SK-N-SH treated with all-trans-retinoic acid at 6 μM for 48 hours (cell line): ENCODE measurements around the gene ST3GAL3.

Experiments used
- ATAC-seq: fragments of 200-7000 bp; cut with Tn5 transposase; 3 replicates; pipeline ENCODE4 v1.9.1; 2020; ENCODE audit warnings: mild to moderate bottlenecking, moderate library complexity
- ARNTL ChIP-seq: fragments of 450-650 bp; formaldehyde crosslinking; IDR thresholded peaks from 2 replicates; pipeline ENCODE4 v1.5.0; 2020; ENCODE audit warnings: low read depth, mild to moderate bottlenecking, moderate library complexity, borderline replicate concordance
- BACH2 ChIP-seq: fragments of 250-450 bp; sonication (Bioruptor Pico); IDR thresholded peaks from 2 replicates; pipeline ENCODE4 v1.9.0; 2021; ENCODE audit warnings: mild to moderate bottlenecking, borderline replicate concordance
- CREB5 ChIP-seq: fragments of 250-450 bp; sonication (Bioruptor Pico); IDR thresholded peaks from 2 replicates; pipeline ENCODE4 v1.5.1; 2020; ENCODE audit warnings: low read depth, mild to moderate bottlenecking, moderate library complexity
- CSDC2 ChIP-seq: fragments of 250-450 bp; sonication (Bioruptor Pico); IDR thresholded peaks from 2 replicates; pipeline ENCODE4 v1.5.0; 2020; ENCODE audit warnings: mild to moderate bottlenecking, moderate library complexity
- CSRNP3 ChIP-seq: fragments of 250-450 bp; sonication (Bioruptor Pico); IDR thresholded peaks from 2 replicates; pipeline ENCODE4 v1.5.1; 2021; ENCODE audit warnings: mild to moderate bottlenecking, moderate library complexity
- ESRRG ChIP-seq: fragments of 250-450 bp; sonication (Bioruptor Pico); IDR thresholded peaks from 2 replicates; pipeline ENCODE4 v1.6.1; 2021; ENCODE audit warnings: mild to moderate bottlenecking
- GLIS3 ChIP-seq: fragments of 250-450 bp; sonication (Bioruptor Pico); IDR thresholded peaks from 2 replicates; pipeline ENCODE4 v1.5.0; 2020; ENCODE audit warnings: mild to moderate bottlenecking, moderate library complexity
- ISL1 ChIP-seq: fragments of 250-450 bp; sonication (Bioruptor Pico); IDR thresholded peaks from 2 replicates; pipeline ENCODE4 v2.1.2; 2022; ENCODE audit warnings: mild to moderate bottlenecking, moderate library complexity
- OSR1 ChIP-seq: fragments of 250-450 bp; sonication (Bioruptor Pico); IDR thresholded peaks from 2 replicates; pipeline ENCODE4 v1.8.0; 2022; ENCODE audit warnings: moderate library complexity, mild to moderate bottlenecking, inconsistent platforms
- PATZ1 ChIP-seq: fragments of 250-450 bp; sonication (Bioruptor Pico); IDR thresholded peaks from 2 replicates; pipeline ENCODE4 v1.8.0; 2020; ENCODE audit warnings: mild to moderate bottlenecking, moderate library complexity, borderline replicate concordance
- POU6F1 ChIP-seq: fragments of 250-450 bp; sonication (Bioruptor Pico); IDR thresholded peaks from 2 replicates; pipeline ENCODE4 v1.8.0; 2021; ENCODE audit warnings: low read depth, mild to moderate bottlenecking, moderate library complexity, borderline replicate concordance
- PPARA ChIP-seq: fragments of 250-450 bp; sonication (Bioruptor Pico); IDR thresholded peaks from 2 replicates; pipeline ENCODE4 v1.5.0; 2020; ENCODE audit warnings: mild to moderate bottlenecking, borderline replicate concordance
- RARB ChIP-seq: fragments of 250-450 bp; sonication (Bioruptor Pico); IDR thresholded peaks from 2 replicates; pipeline ENCODE4 v1.8.0; 2021; ENCODE audit warnings: mild to moderate bottlenecking, moderate library complexity
- SNAI2 ChIP-seq: fragments of 250-450 bp; sonication (Bioruptor Pico); IDR thresholded peaks from 2 replicates; pipeline ENCODE4 v1.5.0; 2020; ENCODE audit warnings: mild to moderate bottlenecking, moderate library complexity
- TCF4 ChIP-seq: fragments of 250-450 bp; sonication (Bioruptor Pico); IDR thresholded peaks from 2 replicates; pipeline ENCODE4 v1.8.0; 2021; ENCODE audit warnings: mild to moderate bottlenecking, moderate library complexity, borderline replicate concordance
- TOX ChIP-seq: fragments of 250-450 bp; sonication (Bioruptor Pico); IDR thresholded peaks from 2 replicates; pipeline ENCODE4 v1.8.0; 2021; ENCODE audit warnings: mild to moderate bottlenecking, moderate library complexity, borderline replicate concordance
- ZC3H10 ChIP-seq: fragments of 250-450 bp; sonication (Bioruptor Pico); IDR thresholded peaks from 2 replicates; pipeline ENCODE4 v1.5.1; 2021; ENCODE audit warnings: mild to moderate bottlenecking, moderate library complexity
- ZFP3 ChIP-seq: fragments of 250-450 bp; sonication (Bioruptor Pico); IDR thresholded peaks from 2 replicates; pipeline ENCODE4 v1.5.0; 2020; ENCODE audit warnings: mild to moderate bottlenecking, moderate library complexity
- ZFP30 ChIP-seq: fragments of 450-650 bp; formaldehyde crosslinking; IDR thresholded peaks from 2 replicates; pipeline ENCODE4 v1.5.0; 2022; ENCODE audit warnings: mild to moderate bottlenecking, moderate library complexity
- ZNF70 ChIP-seq: fragments of 450-650 bp; formaldehyde crosslinking; IDR thresholded peaks from 2 replicates; pipeline ENCODE4 v1.5.0; 2020; ENCODE audit warnings: mild to moderate bottlenecking, moderate library complexity
- ZNF8 ChIP-seq: fragments of 450-650 bp; formaldehyde crosslinking; IDR thresholded peaks from 2 replicates; pipeline ENCODE4 v1.5.0; 2020; ENCODE audit warnings: mild to moderate bottlenecking, moderate library complexity

The ST3GAL3 gene

GRCh38 chr1:43870306-43870705, 163.0 kb downstream of the ST3GAL3 start:
- no peak for ATAC-seq
- no peak for TF ChIP-seq ZNF8
- TF ChIP-seq ARNTL (CRISPR knock-in tag), result no peak
- no peak for TF ChIP-seq PATZ1
- no peak for TF ChIP-seq TCF4 (CRISPR knock-in tag)
- no peak for TF ChIP-seq GLIS3 (CRISPR knock-in tag)
- TF ChIP-seq POU6F1 (CRISPR knock-in tag), result no peak

GRCh38 chr1:43871181-43871910, 164.0 kb downstream of the ST3GAL3 start:
- ATAC-seq, result no peak
- no peak for TF ChIP-seq ESRRG (CRISPR knock-in tag)
- TF ChIP-seq OSR1 (CRISPR knock-in tag), result no peak

GRCh38 chr1:43872280-43872679, 164.9 kb downstream of the ST3GAL3 start:
- no peak for ATAC-seq
- no peak for TF ChIP-seq RARB (CRISPR knock-in tag)
- TF ChIP-seq CSDC2 (CRISPR knock-in tag), result no peak
- no peak for TF ChIP-seq PPARA
- no peak for TF ChIP-seq ZC3H10 (CRISPR knock-in tag)
- no peak for TF ChIP-seq BACH2 (CRISPR knock-in tag)
- no peak for TF ChIP-seq GLIS3 (CRISPR knock-in tag)
- TF ChIP-seq ZFP3 (CRISPR knock-in tag), result no peak
- no peak for TF ChIP-seq ISL1
- TF ChIP-seq SNAI2 (CRISPR knock-in tag), result no peak
- TF ChIP-seq ZNF70, result no peak
- TF ChIP-seq CSRNP3 (CRISPR knock-in tag), result no peak
- no peak for TF ChIP-seq ZNF8
- TF ChIP-seq TCF4 (CRISPR knock-in tag), result no peak
- TF ChIP-seq ZFP30 (CRISPR knock-in tag), result no peak

GRCh38 chr1:43873851-43874250, 166.5 kb downstream of the ST3GAL3 start:
- no peak for TF ChIP-seq TCF4 (CRISPR knock-in tag)
- no peak for TF ChIP-seq ESRRG (CRISPR knock-in tag)
- no peak for TF ChIP-seq CREB5
- no peak for TF ChIP-seq RARB (CRISPR knock-in tag)
- TF ChIP-seq GLIS3 (CRISPR knock-in tag), result no peak
- TF ChIP-seq ISL1, result no peak
- TF ChIP-seq SNAI2 (CRISPR knock-in tag), result no peak
- no peak for TF ChIP-seq PATZ1
- TF ChIP-seq ZFP30 (CRISPR knock-in tag), result no peak
- TF ChIP-seq ARNTL (CRISPR knock-in tag), result no peak
- TF ChIP-seq PPARA, result no peak
- TF ChIP-seq ZC3H10 (CRISPR knock-in tag), result no peak
- TF ChIP-seq BACH2 (CRISPR knock-in tag), result no peak
- no peak for TF ChIP-seq TOX
- TF ChIP-seq ZNF70, result no peak
- TF ChIP-seq ZFP3 (CRISPR knock-in tag), result no peak
- ATAC-seq, result no peak
